Measurements from ENCODE around the gene LST1. TPM values are rescaled to one million over a fixed set of nuclear protein-coding genes. Genes with fewer than 3 reads are reported as not detected.
A peak's percentile ranks its signal among the peaks of the same experiment; 100 is the strongest.

LST1 gene
- total and polyA plus RNA-seq, 11 donors, result 1.6 to 58.0 (median 3.7) TPM; not detected in 1

- H3K36me3 ChIP-seq, result no peaks in the 10 kb centered on the region
- TF ChIP-seq POLR2A (IDR thresholded peaks at IDR 0.05) (no peak), CTCF (IDR thresholded peaks at IDR 0.05) (no peak)
- ATAC-seq, result no peak
- peak overlapping the region in 1 of 12 donors; percentile 8 for H3K4me3 ChIP-seq
- peaks cover 0 to 24% (median 0%) of the 10 kb centered on the region in 12 donors for H3K4me1 ChIP-seq
- H3K27ac ChIP-seq, result peak overlapping the region in 1 of 12 donors; percentile 46
- no peak for DNase-seq
- 89 to 97% (median 92%) methylated on average over 7 of the region's 7 CpGs for WGBS, 4 donors
- H3K9me3 ChIP-seq, result no peaks in the 10 kb centered on the region
- intact Hi-C loops (cut with DNase I), result loop anchor here in 1 of 10 donors (10.0 kb wide), 1 partner anchor 98 kb away; the partner anchor contains the start of gene MICB
- H3K27me3 ChIP-seq, result no peaks in the 10 kb centered on the region
Measured at GRCh38 chr6:31592396-31592771, 6.3 kb downstream of the LST1 start.

- no peaks in the 10 kb centered on the region for H3K9me3 ChIP-seq
- TF ChIP-seq CTCF (IDR thresholded peaks at IDR 0.05) (peak in 11 of 12 donors; percentile 15 to 50 (median 45)), POLR2A (IDR thresholded peaks at IDR 0.05) (no peak)
- no peak overlapping the region for H3K4me3 ChIP-seq
- no peak overlapping the region for H3K27ac ChIP-seq
- intact Hi-C loops (cut with DNase I), result loop anchor here in 5 of 10 donors (2.0 to 10.0 kb wide), 4 partner anchors 14 to 105 kb away; partner anchors contain the start of genes MICB (in 2 of the 5) and LTB (in 1 of the 5)
- ATAC-seq (peak in 3 of 4 donors; percentile 53 to 63 (median 57)), DNase-seq (no peak)
- no peaks in the 10 kb centered on the region for H3K36me3 ChIP-seq
- no peaks in the 10 kb centered on the region for H3K27me3 ChIP-seq
- 20 to 33% (median 26%) methylated on average over 2 of the region's 2 CpGs for WGBS, 4 donors
- H3K4me1 ChIP-seq, result peaks cover 0 to 13% (median 0%) of the 10 kb centered on the region in 12 donors
Measured at GRCh38 chr6:31597006-31597405, 10.9 kb downstream of the LST1 start.

- TF ChIP-seq CTCF (IDR thresholded peaks at IDR 0.05) (no peak), POLR2A (IDR thresholded peaks at IDR 0.05) (no peak)
- Histone ChIP-seq H3K9me3 (no peaks in the 10 kb centered on the region), H3K27me3 (no peaks in the 10 kb centered on the region), H3K4me3 (no peak overlapping the region), H3K27ac (no peak overlapping the region), H3K36me3 (no peaks in the 10 kb centered on the region), H3K4me1 (peaks cover 0 to 8% (median 0%) of the 10 kb centered on the region in 12 donors)
- intact Hi-C loops (cut with DNase I), result loop anchor here in 1 of 10 donors (10.0 kb wide), 1 partner anchor 113 kb away; the partner anchor contains the start of gene MICB
- ATAC-seq, result no peak
- DNase-seq, result no peak
- WGBS, 4 donors, result 90 to 100% (median 93%) methylated on average over 1 of the region's 1 CpG
Measured at GRCh38 chr6:31607317-31607716, 21.2 kb downstream of the LST1 start.

DNA sequence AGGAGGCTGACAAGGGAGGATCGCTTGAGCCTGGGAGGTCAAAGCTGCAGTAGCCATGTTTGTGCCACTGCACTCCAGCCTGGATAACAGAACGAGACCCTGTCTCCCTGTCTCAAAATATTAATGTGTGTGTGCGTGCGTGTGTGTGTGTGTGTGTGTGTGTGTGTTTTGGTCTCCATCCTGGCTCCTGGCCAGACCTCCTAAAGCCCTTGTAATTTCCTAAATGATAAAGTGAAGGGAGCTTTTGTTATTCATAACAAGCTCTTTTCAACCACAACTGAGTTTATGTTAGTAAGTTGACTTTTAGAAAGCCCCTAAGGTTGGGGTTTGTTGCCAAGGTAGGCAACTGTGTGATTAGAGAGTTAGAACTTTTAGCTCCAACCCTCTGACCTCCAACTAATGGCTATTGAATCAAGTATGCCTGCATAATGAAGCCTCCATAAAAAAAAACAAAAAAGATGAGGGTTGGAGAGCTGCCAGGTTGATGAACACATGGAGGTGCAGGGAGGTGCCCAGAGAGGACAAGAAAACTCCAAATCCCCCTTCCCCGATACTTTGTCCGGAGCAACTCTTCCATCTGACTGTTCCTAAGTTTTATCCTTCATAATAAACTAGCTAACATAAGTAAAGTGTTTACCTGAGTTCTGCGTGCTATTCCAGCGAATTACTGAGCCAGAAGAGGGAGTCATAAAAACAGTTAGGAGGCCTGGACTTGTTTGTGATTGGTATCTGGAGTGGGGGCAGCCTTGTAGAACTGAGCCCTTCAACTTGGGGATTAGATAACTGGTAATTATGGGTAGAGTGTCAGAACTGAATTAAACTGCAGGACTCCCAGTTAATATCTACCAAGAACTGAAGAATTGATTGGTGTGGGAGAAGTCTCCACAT lies 23.7 kb downstream of the LST1 start:
- TF ChIP-seq CTCF (IDR thresholded peaks at IDR 0.05) (no peak), POLR2A (IDR thresholded peaks at IDR 0.05) (no peak)
- DNase-seq, result no peak
- Histone ChIP-seq H3K4me3 (no peak overlapping the region), H3K36me3 (no peaks in the 10 kb centered on the region), H3K27me3 (no peaks in the 10 kb centered on the region), H3K27ac (no peak overlapping the region), H3K9me3 (no peaks in the 10 kb centered on the region), H3K4me1 (peaks cover 0 to 18% (median 0%) of the 10 kb centered on the region in 12 donors)
- intact Hi-C loops (cut with DNase I), result loop anchor here in 1 of 10 donors (10.0 kb wide), 1 partner anchor 115 kb away; the partner anchor contains the start of gene MICB
- no peak for ATAC-seq
- WGBS, 4 donors, result 70 to 76% (median 75%) methylated on average over 8 of the region's 8 CpGs
